Left lobe of liver (tissue), 2 donors: ENCODE data around the gene ELOVL5. TPM values are rescaled to one million over a fixed set of nuclear protein-coding genes. Genes with fewer than 3 reads are reported as not detected.
"Not testable (repeated sequence)": the region's sequence is repeated elsewhere in the genome, so short reads cannot be mapped to it uniquely, and the experiment has no call there.

Experiments used
- ATAC-seq: fragments of 200-7000 bp; cut with Tn5 transposase; one replicate; pipeline ENCODE4 v1.9.1; 2020; ENCODE audit warnings: mild to moderate bottlenecking, moderate library complexity
- DNase-seq: peaks from one replicate; pipeline ENCODE4 v3.0.0-alpha.2; 2020; ENCODE audit warnings: low spot score
- total RNA-seq: library from RNA; stranded (reverse); gene quantifications from one replicate; pipeline ENCODE4 v1.2.1, GENCODE V29; 2021
- donor health status: DM: no; HTN: no; CAD: no; lungs with moderate emphysema.
- donor health status: DM: no; HTN: yes; CAD: no.

The ELOVL5 gene
- total RNA-seq, 1 donor from 2014 or later: 54.4 TPM

- DNase-seq: peak; percentile 61
- ATAC-seq: peak; percentile 79
Measured at GRCh38 chr6:53306819-53307347, 41.9 kb downstream of the ELOVL5 start.

GRCh38 chr6:53306217-53306616, 42.5 kb downstream of the ELOVL5 start:
- not testable (repeated sequence) for DNase-seq, ATAC-seq

GRCh38 chr6:53305506-53306005, 43.2 kb downstream of the ELOVL5 start:
- not testable (repeated sequence) for ATAC-seq, DNase-seq

GRCh38 chr6:53304953-53305352, 43.8 kb downstream of the ELOVL5 start:
- DNase-seq, ATAC-seq: not testable (repeated sequence)

GRCh38 chr6:53302678-53303360, 45.9 kb downstream of the ELOVL5 start:
- ATAC-seq: no peak
- DNase-seq: no peak

- ATAC-seq (peak; percentile 66), DNase-seq (peak; percentile 65)
Measured at GRCh38 chr6:53301801-53302537, 46.8 kb downstream of the ELOVL5 start.

- DNase-seq (peak; percentile 55), ATAC-seq (peak; percentile 58)
Measured at GRCh38 chr6:53300656-53301551, 47.8 kb downstream of the ELOVL5 start.

- ATAC-seq (peak; percentile 62), DNase-seq (no peak)
Measured at GRCh38 chr6:53299331-53300005, 49.3 kb downstream of the ELOVL5 start.

- DNase-seq (no peak), ATAC-seq (peak; percentile 50)
Measured at GRCh38 chr6:53297004-53297403, 51.7 kb downstream of the ELOVL5 start.

GRCh38 chr6:53295176-53295575, 53.6 kb downstream of the ELOVL5 start:
- no peak for DNase-seq
- no peak for ATAC-seq

GRCh38 chr6:53294611-53295010, 54.1 kb downstream of the ELOVL5 start:
- DNase-seq: no peak
- ATAC-seq: no peak

GRCh38 chr6:53294095-53294494, 54.7 kb downstream of the ELOVL5 start:
- DNase-seq: no peak
- no peak for ATAC-seq

- DNase-seq (no peak), ATAC-seq (no peak)
Measured at GRCh38 chr6:53293691-53294090, 55.1 kb downstream of the ELOVL5 start.

- no peak for DNase-seq
- no peak for ATAC-seq
Measured at GRCh38 chr6:53290537-53291510, 57.9 kb downstream of the ELOVL5 start.

- DNase-seq: no peak
- ATAC-seq: peak; percentile 50
Measured at GRCh38 chr6:53287336-53288225, 61.2 kb downstream of the ELOVL5 start.

GRCh38 chr6:53284901-53285300, 63.8 kb downstream of the ELOVL5 start:
- ATAC-seq (no peak), DNase-seq (no peak)

GRCh38 chr6:53282741-53283140, 66.0 kb downstream of the ELOVL5 start:
- no peak for DNase-seq
- ATAC-seq: no peak

GRCh38 chr6:53282234-53282633, 66.5 kb downstream of the ELOVL5 start:
- no peak for DNase-seq

More at GRCh38 chr6:53282234-53282633, 66.5 kb downstream of the ELOVL5 start:
- peak; percentile 35 for ATAC-seq
